SK-N-SH (cell line): ENCODE measurements around the gene SECTM1.

Experiments used
- EP300 ChIP-seq, 2 experiments: IDR thresholded peaks; 2 replicates each; pipeline versions ENCODE4 v1.4.0 to v1.6.1; 2012; ENCODE audit warnings: borderline replicate concordance in 1 of 2, low read depth in 1 of 2, low read length in 1 of 2
- NFIC ChIP-seq: IDR thresholded peaks from 2 replicates; pipeline ENCODE4 v1.4.0; 2012; ENCODE audit warnings: borderline replicate concordance
- RAD21 ChIP-seq: IDR thresholded peaks from 2 replicates; pipeline ENCODE4 v1.6.1; 2012; ENCODE audit warnings: mild to moderate bottlenecking, low read length
- TAF1 ChIP-seq: IDR thresholded peaks from 2 replicates; pipeline ENCODE4 v1.6.1; 2012; ENCODE audit warnings: low read depth, mild to moderate bottlenecking, low read length, moderate library complexity, borderline replicate concordance
- TCF12 ChIP-seq: IDR thresholded peaks from 2 replicates; pipeline ENCODE4 v1.4.0; 2012
- YY1 ChIP-seq: IDR thresholded peaks from 2 replicates; pipeline ENCODE4 v1.4.0; 2012; ENCODE audit warnings: low read depth, mild to moderate bottlenecking
- TF ChIP-seq, protein P1 (sequence below): fragments of 200-600 bp; sonication (generic); IDR thresholded peaks from 2 replicates; pipeline ENCODE4 v1.6.1; 2017; ENCODE audit warnings: antibody characterized with exemption, mild to moderate bottlenecking, moderate library complexity
- TF ChIP-seq, protein P2 (sequence below): fragments of 150-350 bp; IDR thresholded peaks from 2 replicates; pipeline ENCODE4 v1.6.1; 2017; ENCODE audit warnings: antibody characterized with exemption, low read length, low read depth, borderline replicate concordance
- TF ChIP-seq, protein P3 (sequence below): IDR thresholded peaks from 2 replicates; pipeline ENCODE4 v1.4.0; 2012; ENCODE audit warnings: low read depth, borderline replicate concordance

DNA sequence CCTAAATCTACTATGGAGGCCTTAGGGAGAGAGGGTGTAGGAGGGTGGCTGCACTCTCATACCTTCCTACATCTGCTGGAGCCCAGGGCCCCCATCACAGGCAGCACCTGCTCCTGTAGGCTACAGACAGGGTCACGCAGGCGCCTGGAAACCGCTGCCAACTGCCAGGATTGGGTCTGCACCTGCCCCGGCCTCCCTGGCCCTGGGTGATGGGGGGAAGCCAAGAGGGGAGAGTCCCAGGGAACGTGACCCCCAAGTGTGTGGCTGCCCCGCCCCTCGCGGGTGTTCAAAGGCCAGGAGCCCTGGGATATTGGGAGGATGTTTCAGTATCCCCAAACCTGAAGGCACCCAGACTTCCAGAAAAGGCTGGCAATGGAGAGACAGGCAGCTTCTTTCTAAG lies 19.9 kb upstream of the SECTM1 start:
- TF ChIP-seq, protein P1, sequence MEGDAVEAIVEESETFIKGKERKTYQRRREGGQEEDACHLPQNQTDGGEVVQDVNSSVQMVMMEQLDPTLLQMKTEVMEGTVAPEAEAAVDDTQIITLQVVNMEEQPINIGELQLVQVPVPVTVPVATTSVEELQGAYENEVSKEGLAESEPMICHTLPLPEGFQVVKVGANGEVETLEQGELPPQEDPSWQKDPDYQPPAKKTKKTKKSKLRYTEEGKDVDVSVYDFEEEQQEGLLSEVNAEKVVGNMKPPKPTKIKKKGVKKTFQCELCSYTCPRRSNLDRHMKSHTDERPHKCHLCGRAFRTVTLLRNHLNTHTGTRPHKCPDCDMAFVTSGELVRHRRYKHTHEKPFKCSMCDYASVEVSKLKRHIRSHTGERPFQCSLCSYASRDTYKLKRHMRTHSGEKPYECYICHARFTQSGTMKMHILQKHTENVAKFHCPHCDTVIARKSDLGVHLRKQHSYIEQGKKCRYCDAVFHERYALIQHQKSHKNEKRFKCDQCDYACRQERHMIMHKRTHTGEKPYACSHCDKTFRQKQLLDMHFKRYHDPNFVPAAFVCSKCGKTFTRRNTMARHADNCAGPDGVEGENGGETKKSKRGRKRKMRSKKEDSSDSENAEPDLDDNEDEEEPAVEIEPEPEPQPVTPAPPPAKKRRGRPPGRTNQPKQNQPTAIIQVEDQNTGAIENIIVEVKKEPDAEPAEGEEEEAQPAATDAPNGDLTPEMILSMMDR = no peak
- TF ChIP-seq, protein P2, sequence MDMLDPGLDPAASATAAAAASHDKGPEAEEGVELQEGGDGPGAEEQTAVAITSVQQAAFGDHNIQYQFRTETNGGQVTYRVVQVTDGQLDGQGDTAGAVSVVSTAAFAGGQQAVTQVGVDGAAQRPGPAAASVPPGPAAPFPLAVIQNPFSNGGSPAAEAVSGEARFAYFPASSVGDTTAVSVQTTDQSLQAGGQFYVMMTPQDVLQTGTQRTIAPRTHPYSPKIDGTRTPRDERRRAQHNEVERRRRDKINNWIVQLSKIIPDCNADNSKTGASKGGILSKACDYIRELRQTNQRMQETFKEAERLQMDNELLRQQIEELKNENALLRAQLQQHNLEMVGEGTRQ = no peak
- no peak for TF ChIP-seq EP300 (IDR thresholded peaks at IDR 0.05; ENCODE audit: borderline replicate concordance in 1 of 2, low read depth in 1 of 2, low read length in 1 of 2)
- TF ChIP-seq, protein P3, sequence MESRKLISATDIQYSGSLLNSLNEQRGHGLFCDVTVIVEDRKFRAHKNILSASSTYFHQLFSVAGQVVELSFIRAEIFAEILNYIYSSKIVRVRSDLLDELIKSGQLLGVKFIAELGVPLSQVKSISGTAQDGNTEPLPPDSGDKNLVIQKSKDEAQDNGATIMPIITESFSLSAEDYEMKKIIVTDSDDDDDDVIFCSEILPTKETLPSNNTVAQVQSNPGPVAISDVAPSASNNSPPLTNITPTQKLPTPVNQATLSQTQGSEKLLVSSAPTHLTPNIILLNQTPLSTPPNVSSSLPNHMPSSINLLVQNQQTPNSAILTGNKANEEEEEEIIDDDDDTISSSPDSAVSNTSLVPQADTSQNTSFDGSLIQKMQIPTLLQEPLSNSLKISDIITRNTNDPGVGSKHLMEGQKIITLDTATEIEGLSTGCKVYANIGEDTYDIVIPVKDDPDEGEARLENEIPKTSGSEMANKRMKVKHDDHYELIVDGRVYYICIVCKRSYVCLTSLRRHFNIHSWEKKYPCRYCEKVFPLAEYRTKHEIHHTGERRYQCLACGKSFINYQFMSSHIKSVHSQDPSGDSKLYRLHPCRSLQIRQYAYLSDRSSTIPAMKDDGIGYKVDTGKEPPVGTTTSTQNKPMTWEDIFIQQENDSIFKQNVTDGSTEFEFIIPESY = no peak
- TF ChIP-seq YY1 = no peak
- TF ChIP-seq NFIC = no peak
- TF ChIP-seq TCF12 = no peak
- no peak for TF ChIP-seq RAD21
- no peak for TF ChIP-seq TAF1
